GM10847 (cell line): ENCODE data around the gene SPRYD3.
A peak's percentile ranks its signal among the peaks of the same experiment; 100 is the strongest.

Experiments
- POLR2A ChIP-seq: IDR thresholded peaks from 2 replicates; pipeline ENCODE4 v1.6.1; 2011; ENCODE audit not compliant: insufficient read length; ENCODE audit errors: extremely low read depth

Gene SPRYD3

GRCh38 chr12:53062977-53063707, 16.0 kb downstream of the SPRYD3 start:
- no peak for TF ChIP-seq POLR2A

GRCh38 chr12:53062011-53062961, 16.9 kb downstream of the SPRYD3 start:
- no peak for TF ChIP-seq POLR2A

GRCh38 chr12:53061404-53062010, 17.7 kb downstream of the SPRYD3 start:
- no peak for TF ChIP-seq POLR2A

- TF ChIP-seq POLR2A, result no peak
These were observed 18.4 kb downstream of the SPRYD3 start for GRCh38 chr12:53060721-53061276.

GRCh38 chr12:53060064-53060720, 19.0 kb downstream of the SPRYD3 start:
- no peak for TF ChIP-seq POLR2A

- TF ChIP-seq POLR2A, result no peak
These were observed 19.6 kb downstream of the SPRYD3 start for GRCh38 chr12:53059434-53060063.

GRCh38 chr12:53058674-53059433, 20.3 kb downstream of the SPRYD3 start:
- TF ChIP-seq POLR2A, result no peak

- TF ChIP-seq POLR2A, result no peak
These were observed 21.2 kb downstream of the SPRYD3 start for GRCh38 chr12:53057816-53058500.

GRCh38 chr12:53056901-53057300, 22.3 kb downstream of the SPRYD3 start:
- no peak for TF ChIP-seq POLR2A

GRCh38 chr12:53056296-53056695, 22.9 kb downstream of the SPRYD3 start:
- TF ChIP-seq POLR2A, result no peak

- TF ChIP-seq POLR2A, result no peak
These were observed 23.5 kb downstream of the SPRYD3 start for GRCh38 chr12:53055471-53056266.

- TF ChIP-seq POLR2A, result peak; percentile 41
These were observed 24.9 kb downstream of the SPRYD3 start for GRCh38 chr12:53054112-53054878.
